Liver (tissue), 9 donors: ENCODE results near the gene MCTP1. TPM values are rescaled to one million over a fixed set of nuclear protein-coding genes. Genes with fewer than 3 reads are reported as not detected.

ENCODE experiments used
- DNase-seq: peaks from one replicate; pipeline ENCODE4 v3.0.0-alpha.2; 2017; ENCODE audit warnings: low spot score
- H3K27ac ChIP-seq, 2 donors: one replicate each; pipeline ENCODE4 v1.7.0; 2013; ENCODE audit warnings: inconsistent platforms in 2 of 2, low read length in 2 of 2, control low read depth in 1 of 2, low read depth in 1 of 2, mild to moderate bottlenecking in 1 of 2
- H3K27me3 ChIP-seq, 4 donors: one replicate each; pipeline versions ENCODE4 v1.6.1 to v1.7.0; 2013; ENCODE audit warnings: low read length in 3 of 4, inconsistent platforms in 1 of 4, mild to moderate bottlenecking in 1 of 4, moderate library complexity in 1 of 4; ENCODE audit not compliant: control insufficient read depth in 4 of 4, insufficient read depth in 4 of 4
- H3K36me3 ChIP-seq, 4 donors: one replicate each; pipeline versions ENCODE4 v1.6.1 to v1.7.0; 2013; ENCODE audit warnings: low read length in 3 of 4, mild to moderate bottlenecking in 3 of 4, low read depth in 1 of 4, moderate library complexity in 1 of 4; ENCODE audit not compliant: control insufficient read depth in 4 of 4, insufficient read depth in 3 of 4
- H3K4me1 ChIP-seq, 4 donors: one replicate each; pipeline versions ENCODE4 v1.6.1 to v1.7.0; 2013; ENCODE audit warnings: low read length in 3 of 4, mild to moderate bottlenecking in 3 of 4, moderate library complexity in 1 of 4; ENCODE audit not compliant: control insufficient read depth in 4 of 4, insufficient read depth in 4 of 4
- H3K4me3 ChIP-seq, 3 donors: one replicate each; pipeline versions ENCODE4 v1.6.1 to v1.7.0; 2013; ENCODE audit warnings: low read length in 3 of 3, control low read depth in 1 of 3, low read depth in 1 of 3, mild to moderate bottlenecking in 1 of 3
- H3K9ac ChIP-seq, 2 donors: one replicate each; pipeline ENCODE4 v1.7.0; 2013; ENCODE audit warnings: low read length in 2 of 2, mild to moderate bottlenecking in 2 of 2, moderate library complexity in 2 of 2, control low read depth in 1 of 2, low read depth in 1 of 2
- H3K9me3 ChIP-seq, 4 donors: one replicate each; pipeline versions ENCODE4 v1.6.1 to v1.7.0; 2013; ENCODE audit warnings: low read length in 3 of 4; ENCODE audit not compliant: control insufficient read depth in 4 of 4
- EGR1 ChIP-seq, 2 donors: IDR thresholded peaks; 2 replicates each; pipeline ENCODE4 v1.6.1; 2016 to 2018; ENCODE audit warnings: antibody characterized with exemption in 2 of 2, low read depth in 2 of 2
- FOXA1 ChIP-seq: IDR thresholded peaks from 2 replicates; pipeline ENCODE4 v1.6.1; 2016; ENCODE audit warnings: antibody characterized with exemption
- FOXA2 ChIP-seq: IDR thresholded peaks from 2 replicates; pipeline ENCODE4 v1.6.1; 2016; ENCODE audit warnings: antibody characterized with exemption
- GABPA ChIP-seq, 2 donors: IDR thresholded peaks in 1 of 2; conservative IDR thresholded peaks in 1 of 2; 2 replicates each; pipeline ENCODE4 v1.6.1; 2016; ENCODE audit warnings: antibody characterized with exemption in 2 of 2, mild to moderate bottlenecking in 1 of 2, moderate library complexity in 1 of 2
- HNF4A ChIP-seq, 2 donors: conservative IDR thresholded peaks; 2 replicates each; pipeline ENCODE4 v1.6.1; 2016; ENCODE audit warnings: antibody characterized with exemption in 2 of 2, mild to moderate bottlenecking in 2 of 2
- HNF4G ChIP-seq: IDR thresholded peaks from 2 replicates; pipeline ENCODE4 v1.6.1; 2016; ENCODE audit warnings: antibody characterized with exemption
- JUND ChIP-seq, 2 donors: IDR thresholded peaks; 2 replicates each; pipeline ENCODE4 v1.6.1; 2016; ENCODE audit warnings: antibody characterized with exemption in 2 of 2
- NR2F2 ChIP-seq: IDR thresholded peaks from 2 replicates; pipeline ENCODE4 v1.6.1; 2016; ENCODE audit warnings: antibody characterized with exemption
- RAD21 ChIP-seq, 2 donors: IDR thresholded peaks; 2 replicates each; pipeline ENCODE4 v1.6.1; 2016; ENCODE audit warnings: antibody characterized with exemption in 2 of 2, mild to moderate bottlenecking in 2 of 2
- RXRA ChIP-seq, 2 donors: IDR thresholded peaks; 2 replicates each; pipeline ENCODE4 v1.6.1; 2017 to 2018; ENCODE audit warnings: antibody characterized with exemption in 2 of 2, mild to moderate bottlenecking in 1 of 2
- SP1 ChIP-seq: IDR thresholded peaks from 2 replicates; pipeline ENCODE4 v1.6.1; 2018; ENCODE audit warnings: antibody characterized with exemption, mild to moderate bottlenecking
- TAF1 ChIP-seq: conservative IDR thresholded peaks from 2 replicates; pipeline ENCODE4 v1.6.1; 2016; ENCODE audit warnings: antibody characterized with exemption, mild to moderate bottlenecking
- YY1 ChIP-seq: IDR thresholded peaks from 2 replicates; pipeline ENCODE4 v1.6.1; 2016; ENCODE audit warnings: antibody characterized with exemption, mild to moderate bottlenecking
- WGBS: extraction: QIAGEN DNeasy Blood & Tissue Kit; methylation state at CpG from one replicate; pipeline ENCODE4 v1.1.7; 2013; 5-methylcytosine and 5-hydroxymethylcytosine counted together
- polyA plus RNA-seq, 2 donors: library from polyadenylated mRNA; stranded (reverse) in 1 of 2; unstranded in 1 of 2; fragments of 200-250 nt in 1 of 2; fragments of >200 nt in 1 of 2; fragmentation: Nextera tagmentation in 1 of 2; extraction: Ambion mirVana in 1 of 2; gene quantifications; one replicate each; pipeline versions ENCODE4 v1.2.1 to v1.2.3, GENCODE V29; 2013 to 2015
- total RNA-seq, 2 donors: library from RNA; depleted of rRNA; stranded (reverse); fragments of >200 nt; gene quantifications; one replicate each; pipeline ENCODE4 v1.2.3, GENCODE V29; 2014
- TF ChIP-seq, protein P1 (sequence below): IDR thresholded peaks from 2 replicates; pipeline ENCODE4 v1.6.1; 2016; ENCODE audit warnings: antibody characterized with exemption
- TF ChIP-seq, protein P2 (sequence below): IDR thresholded peaks from 2 replicates; pipeline ENCODE4 v1.6.1; 2016; ENCODE audit warnings: antibody characterized with exemption
- TF ChIP-seq, protein P3 (sequence below): fragments of 150-350 bp; IDR thresholded peaks from 2 replicates; pipeline ENCODE4 v1.5.1; 2017; ENCODE audit warnings: improper control_type of control experiment, low read depth, low read length; ENCODE audit not compliant: missing input control
- TF ChIP-seq, protein P4 (sequence below): IDR thresholded peaks from 2 replicates; pipeline ENCODE4 v1.6.1; 2016; ENCODE audit warnings: antibody characterized with exemption
- TF ChIP-seq, protein P5 (sequence below): IDR thresholded peaks from 2 replicates; pipeline ENCODE4 v1.6.1; 2016; ENCODE audit warnings: antibody characterized with exemption, mild to moderate bottlenecking
- donor health status: healthy.
- donor health status: healthy.
- donor health status: healthy.
- donor health status: healthy.
- donor health status: healthy.

MCTP1 gene
- total and polyA plus RNA-seq, 4 donors: 0.67 to 7.6 (median 4.3) TPM

DNA sequence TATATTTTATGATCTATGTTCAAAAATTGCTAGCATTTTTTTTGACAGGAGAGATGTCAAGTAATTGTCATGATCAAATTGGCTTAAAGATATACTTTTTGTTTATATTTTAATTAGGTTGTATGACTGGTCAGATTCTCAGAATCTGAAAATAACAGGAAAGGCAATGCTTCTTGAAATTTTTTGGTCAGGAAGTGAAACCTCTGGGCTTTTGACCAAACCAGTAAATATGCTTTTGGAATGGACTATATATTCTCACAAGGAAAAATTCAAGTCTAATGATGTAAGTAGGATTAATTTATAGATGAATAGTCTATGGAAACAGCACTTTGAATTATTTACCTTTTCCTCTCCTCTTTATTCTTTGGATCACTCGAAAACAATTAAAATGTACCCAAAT, 614.2 kb downstream of the MCTP1 start:
- no peak for DNase-seq
- H3K4me3 ChIP-seq: no peak overlapping the region
- no peaks in the 10 kb centered on the region for H3K9me3 ChIP-seq
- no peaks in the 10 kb centered on the region for H3K4me1 ChIP-seq
- TF ChIP-seq, protein P1, sequence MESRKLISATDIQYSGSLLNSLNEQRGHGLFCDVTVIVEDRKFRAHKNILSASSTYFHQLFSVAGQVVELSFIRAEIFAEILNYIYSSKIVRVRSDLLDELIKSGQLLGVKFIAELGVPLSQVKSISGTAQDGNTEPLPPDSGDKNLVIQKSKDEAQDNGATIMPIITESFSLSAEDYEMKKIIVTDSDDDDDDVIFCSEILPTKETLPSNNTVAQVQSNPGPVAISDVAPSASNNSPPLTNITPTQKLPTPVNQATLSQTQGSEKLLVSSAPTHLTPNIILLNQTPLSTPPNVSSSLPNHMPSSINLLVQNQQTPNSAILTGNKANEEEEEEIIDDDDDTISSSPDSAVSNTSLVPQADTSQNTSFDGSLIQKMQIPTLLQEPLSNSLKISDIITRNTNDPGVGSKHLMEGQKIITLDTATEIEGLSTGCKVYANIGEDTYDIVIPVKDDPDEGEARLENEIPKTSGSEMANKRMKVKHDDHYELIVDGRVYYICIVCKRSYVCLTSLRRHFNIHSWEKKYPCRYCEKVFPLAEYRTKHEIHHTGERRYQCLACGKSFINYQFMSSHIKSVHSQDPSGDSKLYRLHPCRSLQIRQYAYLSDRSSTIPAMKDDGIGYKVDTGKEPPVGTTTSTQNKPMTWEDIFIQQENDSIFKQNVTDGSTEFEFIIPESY: no peak
- no peak for TF ChIP-seq YY1
- no peak for TF ChIP-seq RAD21 (IDR thresholded peaks at IDR 0.05)
- TF ChIP-seq, protein P2, sequence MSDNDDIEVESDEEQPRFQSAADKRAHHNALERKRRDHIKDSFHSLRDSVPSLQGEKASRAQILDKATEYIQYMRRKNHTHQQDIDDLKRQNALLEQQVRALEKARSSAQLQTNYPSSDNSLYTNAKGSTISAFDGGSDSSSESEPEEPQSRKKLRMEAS: no peak
- TF ChIP-seq, protein P3, sequence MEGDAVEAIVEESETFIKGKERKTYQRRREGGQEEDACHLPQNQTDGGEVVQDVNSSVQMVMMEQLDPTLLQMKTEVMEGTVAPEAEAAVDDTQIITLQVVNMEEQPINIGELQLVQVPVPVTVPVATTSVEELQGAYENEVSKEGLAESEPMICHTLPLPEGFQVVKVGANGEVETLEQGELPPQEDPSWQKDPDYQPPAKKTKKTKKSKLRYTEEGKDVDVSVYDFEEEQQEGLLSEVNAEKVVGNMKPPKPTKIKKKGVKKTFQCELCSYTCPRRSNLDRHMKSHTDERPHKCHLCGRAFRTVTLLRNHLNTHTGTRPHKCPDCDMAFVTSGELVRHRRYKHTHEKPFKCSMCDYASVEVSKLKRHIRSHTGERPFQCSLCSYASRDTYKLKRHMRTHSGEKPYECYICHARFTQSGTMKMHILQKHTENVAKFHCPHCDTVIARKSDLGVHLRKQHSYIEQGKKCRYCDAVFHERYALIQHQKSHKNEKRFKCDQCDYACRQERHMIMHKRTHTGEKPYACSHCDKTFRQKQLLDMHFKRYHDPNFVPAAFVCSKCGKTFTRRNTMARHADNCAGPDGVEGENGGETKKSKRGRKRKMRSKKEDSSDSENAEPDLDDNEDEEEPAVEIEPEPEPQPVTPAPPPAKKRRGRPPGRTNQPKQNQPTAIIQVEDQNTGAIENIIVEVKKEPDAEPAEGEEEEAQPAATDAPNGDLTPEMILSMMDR: no peak
- TF ChIP-seq FOXA2: no peak
- no peak for TF ChIP-seq TAF1
- no peak for TF ChIP-seq GABPA (IDR thresholded peaks at IDR 0.05 in 1 of 2, conservative IDR thresholded peaks at IDR 0.05 in 1 of 2)
- no peak for TF ChIP-seq HNF4G
- no peak for TF ChIP-seq SP1
- TF ChIP-seq JUND (IDR thresholded peaks at IDR 0.05): no peak
- no peak for TF ChIP-seq HNF4A (conservative IDR thresholded peaks at IDR 0.05)
- TF ChIP-seq NR2F2: no peak
- TF ChIP-seq EGR1 (IDR thresholded peaks at IDR 0.05; ENCODE audit: low read depth in 2 of 2): no peak
- TF ChIP-seq FOXA1: no peak
- no peak for TF ChIP-seq RXRA (IDR thresholded peaks at IDR 0.05)
- TF ChIP-seq, protein P4, sequence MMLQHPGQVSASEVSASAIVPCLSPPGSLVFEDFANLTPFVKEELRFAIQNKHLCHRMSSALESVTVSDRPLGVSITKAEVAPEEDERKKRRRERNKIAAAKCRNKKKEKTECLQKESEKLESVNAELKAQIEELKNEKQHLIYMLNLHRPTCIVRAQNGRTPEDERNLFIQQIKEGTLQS: no peak
- TF ChIP-seq, protein P5, sequence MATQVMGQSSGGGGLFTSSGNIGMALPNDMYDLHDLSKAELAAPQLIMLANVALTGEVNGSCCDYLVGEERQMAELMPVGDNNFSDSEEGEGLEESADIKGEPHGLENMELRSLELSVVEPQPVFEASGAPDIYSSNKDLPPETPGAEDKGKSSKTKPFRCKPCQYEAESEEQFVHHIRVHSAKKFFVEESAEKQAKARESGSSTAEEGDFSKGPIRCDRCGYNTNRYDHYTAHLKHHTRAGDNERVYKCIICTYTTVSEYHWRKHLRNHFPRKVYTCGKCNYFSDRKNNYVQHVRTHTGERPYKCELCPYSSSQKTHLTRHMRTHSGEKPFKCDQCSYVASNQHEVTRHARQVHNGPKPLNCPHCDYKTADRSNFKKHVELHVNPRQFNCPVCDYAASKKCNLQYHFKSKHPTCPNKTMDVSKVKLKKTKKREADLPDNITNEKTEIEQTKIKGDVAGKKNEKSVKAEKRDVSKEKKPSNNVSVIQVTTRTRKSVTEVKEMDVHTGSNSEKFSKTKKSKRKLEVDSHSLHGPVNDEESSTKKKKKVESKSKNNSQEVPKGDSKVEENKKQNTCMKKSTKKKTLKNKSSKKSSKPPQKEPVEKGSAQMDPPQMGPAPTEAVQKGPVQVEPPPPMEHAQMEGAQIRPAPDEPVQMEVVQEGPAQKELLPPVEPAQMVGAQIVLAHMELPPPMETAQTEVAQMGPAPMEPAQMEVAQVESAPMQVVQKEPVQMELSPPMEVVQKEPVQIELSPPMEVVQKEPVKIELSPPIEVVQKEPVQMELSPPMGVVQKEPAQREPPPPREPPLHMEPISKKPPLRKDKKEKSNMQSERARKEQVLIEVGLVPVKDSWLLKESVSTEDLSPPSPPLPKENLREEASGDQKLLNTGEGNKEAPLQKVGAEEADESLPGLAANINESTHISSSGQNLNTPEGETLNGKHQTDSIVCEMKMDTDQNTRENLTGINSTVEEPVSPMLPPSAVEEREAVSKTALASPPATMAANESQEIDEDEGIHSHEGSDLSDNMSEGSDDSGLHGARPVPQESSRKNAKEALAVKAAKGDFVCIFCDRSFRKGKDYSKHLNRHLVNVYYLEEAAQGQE: no peak
- peaks cover 0 to 3% (median 1%) of the 10 kb centered on the region in 4 donors for H3K36me3 ChIP-seq
- no peaks in the 10 kb centered on the region for H3K27me3 ChIP-seq
- no peak overlapping the region for H3K27ac ChIP-seq
- WGBS: 86% methylated on average over 1 of the region's 1 CpG
- no peak overlapping the region for H3K9ac ChIP-seq
